ENCODE measurements around the gene NEGR1.

The NEGR1 gene

GRCh38 chr1:71462247-71462646 is 820.1 kb downstream of the NEGR1 start:
- no peak for DNase-seq (ENCODE audit: low read depth)

GRCh38 chr1:71461416-71461815 is 820.9 kb downstream of the NEGR1 start:
- DNase-seq (ENCODE audit: low read depth), result no peak

DNA sequence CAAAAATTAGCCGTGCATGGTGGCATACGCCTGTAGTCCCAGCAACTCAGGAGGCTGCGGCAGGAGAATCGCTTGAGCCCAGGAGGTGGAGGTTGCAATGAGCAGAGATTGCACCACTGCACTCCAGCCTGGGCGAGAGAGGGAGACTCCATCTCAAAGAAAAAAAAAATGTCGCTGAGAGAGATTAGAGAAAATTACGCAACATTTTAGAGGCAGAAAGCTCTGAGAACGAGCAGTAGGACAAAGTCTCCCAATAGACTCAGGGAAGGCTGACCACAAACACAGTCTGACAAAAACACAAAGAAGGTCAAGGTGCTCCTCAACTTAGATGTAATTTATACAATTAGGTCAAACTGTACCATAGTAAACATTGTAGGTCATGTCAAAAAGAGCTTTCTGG is 833.9 kb downstream of the NEGR1 start:
- DNase-seq (ENCODE audit: low read depth), result no peak

- no peak for DNase-seq (ENCODE audit: low read depth)
These were observed 843.7 kb downstream of the NEGR1 start for GRCh38 chr1:71438626-71439025.

DNA sequence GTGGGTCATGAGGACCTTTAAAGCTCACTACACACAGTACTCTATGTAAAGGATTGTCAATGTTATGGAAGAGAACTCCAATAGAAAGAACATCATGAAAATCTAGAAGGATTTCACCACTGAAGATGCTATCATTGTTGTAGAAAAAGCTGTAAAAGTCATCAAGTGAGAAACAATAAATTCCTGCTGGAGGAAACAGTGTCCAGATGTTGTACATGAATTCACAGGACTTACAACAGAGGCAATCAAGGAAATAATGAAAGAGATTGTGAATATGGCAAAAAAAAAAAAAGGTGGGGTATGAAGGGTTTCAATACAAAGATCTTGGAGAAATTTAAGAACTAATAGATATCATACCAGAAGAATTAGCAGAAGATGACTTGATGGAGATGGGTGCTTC is 846.4 kb downstream of the NEGR1 start:
- DNase-seq (ENCODE audit: low read depth), result no peak

- DNase-seq (ENCODE audit: low read depth), result no peak
These were observed 848.1 kb downstream of the NEGR1 start for GRCh38 chr1:71434240-71434639.

- DNase-seq (ENCODE audit: low read depth), result no peak
These were observed 854.3 kb downstream of the NEGR1 start for GRCh38 chr1:71428029-71428428.

- DNase-seq (ENCODE audit: low read depth), result no peak
These were observed 855.3 kb downstream of the NEGR1 start for GRCh38 chr1:71427066-71427465.

DNA sequence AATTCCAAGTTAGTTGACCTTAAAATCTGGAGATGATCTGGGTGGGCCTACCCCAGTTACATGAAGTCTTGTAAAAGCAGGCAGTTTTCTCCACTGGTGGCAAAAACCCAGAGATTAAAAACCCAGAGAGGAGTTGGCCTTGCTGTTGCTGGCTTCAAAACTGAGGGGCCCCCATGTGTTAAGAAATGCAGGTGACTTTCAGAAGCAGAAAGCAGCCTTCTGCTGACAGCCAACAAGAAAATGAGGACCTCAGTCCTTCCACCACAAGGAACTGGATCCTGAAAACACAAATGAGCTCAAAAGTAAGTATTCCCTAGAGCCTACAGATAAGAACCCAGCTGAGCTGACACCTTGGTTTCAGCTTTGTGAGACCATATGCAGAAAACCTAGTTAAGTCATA is 857.8 kb downstream of the NEGR1 start:
- DNase-seq (ENCODE audit: low read depth), result no peak

DNA sequence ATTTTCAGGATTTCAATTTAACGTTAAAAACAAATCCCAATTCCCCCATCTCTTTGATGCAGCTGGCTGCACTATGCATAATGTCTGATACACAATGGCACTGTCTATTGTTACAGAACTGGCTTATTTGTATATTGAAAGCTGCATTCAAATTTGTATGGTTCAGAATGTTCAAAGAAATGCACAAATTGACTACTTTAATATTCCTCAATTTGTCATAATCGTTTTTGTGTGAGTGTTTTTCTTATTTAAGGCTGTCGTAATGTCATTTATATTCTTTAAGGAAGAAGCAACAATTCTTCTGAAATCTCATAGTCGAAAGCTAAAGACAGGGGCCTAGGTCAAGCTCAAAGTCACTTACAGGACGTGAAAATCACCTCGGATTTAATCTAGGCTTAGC is 860.1 kb downstream of the NEGR1 start:
- no peak for DNase-seq (ENCODE audit: low read depth)

GRCh38 chr1:71417421-71417820 is 864.9 kb downstream of the NEGR1 start:
- no peak for DNase-seq (ENCODE audit: low read depth)

DNA sequence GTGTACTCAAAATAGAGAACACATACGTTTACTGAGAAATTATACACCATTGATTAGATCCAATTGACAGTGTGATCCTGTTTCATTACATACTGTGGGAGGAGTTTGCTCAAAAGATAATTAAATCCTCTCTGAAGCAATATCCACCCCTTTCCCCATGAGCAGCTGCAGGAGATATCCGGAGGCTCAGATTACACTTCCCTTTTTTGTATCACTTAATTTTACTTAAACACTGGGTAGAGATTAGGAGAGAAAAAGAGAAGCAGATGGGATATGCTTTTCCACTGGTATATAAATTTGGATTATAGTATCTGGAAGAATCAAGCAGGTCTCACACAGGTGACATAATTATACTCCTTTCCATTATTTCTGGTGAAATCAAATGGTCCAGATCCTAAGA is 868.2 kb downstream of the NEGR1 start:
- DNase-seq (ENCODE audit: low read depth), result no peak

DNA sequence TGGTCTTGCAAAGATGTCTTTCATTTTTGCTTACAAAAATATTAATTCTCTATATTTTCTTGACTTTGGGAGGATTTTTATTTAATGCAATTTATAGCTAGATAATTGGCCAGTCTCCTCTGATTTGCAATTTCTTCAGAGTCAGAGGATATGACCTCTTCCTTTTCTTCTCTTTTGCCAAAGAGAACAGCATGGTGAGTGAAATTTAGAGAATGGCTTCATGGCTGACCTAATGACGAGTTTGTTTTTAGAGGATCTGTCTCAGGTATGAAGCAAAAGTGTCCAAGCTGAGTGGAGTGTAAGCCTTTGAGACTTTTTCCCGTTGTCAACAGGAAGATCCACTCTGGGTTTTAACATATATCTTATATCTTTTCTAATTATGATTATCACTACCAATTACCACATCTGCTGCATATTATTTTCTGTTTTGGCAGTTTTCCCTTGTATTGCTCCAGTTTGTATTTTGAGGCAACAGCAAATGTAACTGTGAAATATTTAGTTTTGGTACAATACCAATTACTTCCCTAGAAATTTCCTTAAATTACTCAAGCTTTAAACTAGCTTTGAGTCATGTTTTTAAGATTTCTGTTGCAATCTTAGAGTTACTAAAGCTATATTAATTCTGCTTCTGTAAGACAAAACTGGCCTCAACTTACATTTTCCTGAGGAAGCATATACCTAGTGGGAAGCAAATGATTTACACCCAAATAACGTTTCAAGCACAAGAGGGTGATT is 868.7 kb downstream of the NEGR1 start:
- DNase-seq (ENCODE audit: low read depth), result no peak

DNA sequence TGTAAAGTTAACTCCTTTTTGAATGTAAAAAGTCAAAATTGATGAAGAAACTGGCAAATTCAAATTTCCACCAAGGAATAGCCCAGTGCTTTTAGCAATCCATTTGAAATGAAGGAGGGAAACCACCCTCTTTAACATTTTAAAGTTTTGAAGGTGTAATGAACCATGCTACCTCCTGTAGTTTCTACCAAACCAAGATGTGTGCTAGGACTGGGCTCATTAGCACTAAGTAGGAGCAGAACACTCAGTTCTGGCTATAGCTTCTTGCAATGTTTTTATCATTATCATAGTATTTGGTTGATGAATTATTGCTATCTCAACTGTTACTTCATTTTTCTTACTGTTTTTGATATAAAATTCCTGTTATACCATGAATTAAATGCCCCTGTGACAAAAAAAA is 882.3 kb downstream of the NEGR1 start:
- no peak for DNase-seq (ENCODE audit: low read depth)

DNA sequence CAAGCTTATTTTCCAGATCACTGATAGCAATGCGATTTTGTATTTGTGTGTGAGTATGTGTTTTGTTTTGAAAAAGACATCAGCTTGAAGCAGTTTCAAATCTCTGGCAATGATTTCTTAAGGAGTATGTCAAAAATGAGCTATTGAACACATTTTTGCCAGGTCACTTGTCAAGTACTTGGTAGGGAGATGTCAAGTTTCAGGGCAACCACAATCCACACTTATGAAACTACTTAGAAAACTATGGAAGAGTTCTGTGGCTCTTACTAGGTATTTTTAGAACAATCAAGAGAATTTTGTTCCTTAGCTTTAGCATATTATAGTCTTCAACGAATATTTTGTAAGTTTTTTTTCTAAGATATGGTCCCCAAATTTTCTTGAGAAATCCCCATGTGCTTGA is 882.7 kb downstream of the NEGR1 start:
- no peak for DNase-seq (ENCODE audit: low read depth)

- DNase-seq (ENCODE audit: low read depth), result no peak
These were observed 889.0 kb downstream of the NEGR1 start for GRCh38 chr1:71393301-71393700.

- no peak for DNase-seq (ENCODE audit: low read depth)
These were observed 891.8 kb downstream of the NEGR1 start for GRCh38 chr1:71390518-71390917.

GRCh38 chr1:71377886-71378285 is 904.5 kb downstream of the NEGR1 start:
- DNase-seq (ENCODE audit: low read depth), result no peak

- DNase-seq (ENCODE audit: low read depth), result no peak
These were observed 909.8 kb downstream of the NEGR1 start for GRCh38 chr1:71372496-71372895.

DNA sequence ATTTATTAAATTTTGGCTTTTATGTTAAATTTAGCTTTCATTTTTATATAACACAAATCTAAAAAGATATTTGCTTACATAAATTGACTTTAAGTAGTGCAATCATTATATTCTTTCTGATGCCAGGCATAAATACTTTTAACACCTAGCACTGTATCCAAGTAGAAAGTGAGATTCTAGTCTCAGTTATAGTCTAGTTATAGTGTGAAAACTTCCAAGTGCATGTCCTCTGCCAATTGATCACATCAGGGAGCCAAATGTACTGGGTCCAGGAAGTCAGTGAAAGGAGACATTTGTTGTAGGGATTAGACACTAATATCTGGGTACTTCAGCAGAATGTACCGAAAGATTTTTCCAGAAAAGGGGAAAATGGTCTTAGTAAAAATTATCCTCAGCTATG is 910.8 kb downstream of the NEGR1 start:
- DNase-seq (ENCODE audit: low read depth), result no peak

DNA sequence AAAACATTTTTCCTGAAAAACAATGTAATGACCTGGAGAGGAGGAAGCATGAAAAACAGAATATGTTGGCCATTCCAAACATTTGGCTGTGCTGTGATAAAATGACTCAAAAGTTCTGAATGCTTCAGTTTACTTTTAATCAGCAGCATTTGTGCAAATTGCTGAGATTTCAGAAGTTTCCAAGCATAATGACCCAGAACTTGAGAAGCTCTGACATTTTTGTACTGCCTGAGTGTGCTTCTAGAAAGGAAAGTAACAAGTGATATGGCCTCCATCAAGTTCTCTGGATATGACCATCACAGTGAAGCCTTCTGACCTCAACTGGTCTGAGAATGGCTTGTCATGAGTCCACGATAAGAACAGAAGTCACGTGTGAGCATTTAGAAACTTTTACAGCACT is 918.1 kb downstream of the NEGR1 start:
- DNase-seq (ENCODE audit: low read depth), result no peak

DNA sequence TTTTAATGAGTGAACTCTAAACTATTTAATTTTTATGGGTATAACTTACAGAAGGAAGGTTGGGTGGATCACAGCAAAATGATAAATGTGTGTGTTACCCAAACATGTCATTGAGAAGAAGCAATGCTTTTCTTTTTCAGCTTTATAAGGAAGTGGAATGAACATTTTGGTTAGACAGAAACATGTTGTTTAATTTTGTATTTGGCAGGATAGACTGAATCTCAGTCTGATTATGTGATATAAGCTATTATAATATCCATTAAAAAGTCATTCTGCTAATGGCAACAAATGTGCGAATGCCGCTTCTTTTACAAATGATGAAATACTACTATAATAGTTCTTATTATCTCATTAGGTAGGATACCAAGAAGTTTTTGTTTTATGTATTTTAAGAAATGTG is 919.6 kb downstream of the NEGR1 start:
- no peak for DNase-seq (ENCODE audit: low read depth)

GRCh38 chr1:71362076-71362475 is 920.3 kb downstream of the NEGR1 start:
- no peak for DNase-seq (ENCODE audit: low read depth)

GRCh38 chr1:71357708-71358107 is 924.6 kb downstream of the NEGR1 start:
- no peak for DNase-seq (ENCODE audit: low read depth)

DNA sequence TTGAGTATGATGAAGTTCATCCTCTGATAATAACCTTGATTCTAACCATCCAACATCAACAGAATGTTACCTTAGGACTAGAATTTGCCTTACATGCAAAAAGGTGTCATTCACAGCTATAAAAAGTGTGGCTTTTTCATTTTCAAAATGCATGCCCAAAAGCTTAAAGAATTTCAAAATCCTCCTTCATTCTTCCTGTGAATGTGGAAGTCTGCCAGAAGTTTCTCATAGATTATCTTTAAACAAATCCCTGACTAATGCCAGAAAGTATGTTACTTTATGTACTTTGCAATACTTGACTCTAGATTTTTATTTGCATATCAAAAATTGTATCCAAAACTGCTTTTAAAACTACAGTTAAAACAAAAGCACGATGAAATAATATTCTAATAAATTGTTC is 930.9 kb downstream of the NEGR1 start:
- no peak for DNase-seq (ENCODE audit: low read depth)
